Gastroesophageal sphincter (tissue), 3 donors: ENCODE results near the gene TMTC2.

Source experiments
- POLR2A ChIP-seq, 2 donors: fragments of 450-650 bp; IDR thresholded peaks; one replicate each; pipeline ENCODE4 v1.6.1; 2017; ENCODE audit warnings: antibody characterized with exemption in 2 of 2, mild to moderate bottlenecking in 2 of 2, moderate library complexity in 1 of 2
- TF ChIP-seq, protein P1 (sequence below), 4 experiments: fragments of 200-600 bp in 2 of 4; fragments of 450-650 bp in 2 of 4; sonication (generic) in 1 of 4; IDR thresholded peaks; one replicate each; pipeline ENCODE4 v1.5.1; 2017 to 2019; ENCODE audit warnings: antibody characterized with exemption in 4 of 4, mild to moderate bottlenecking in 2 of 4, moderate library complexity in 2 of 4

DNA sequence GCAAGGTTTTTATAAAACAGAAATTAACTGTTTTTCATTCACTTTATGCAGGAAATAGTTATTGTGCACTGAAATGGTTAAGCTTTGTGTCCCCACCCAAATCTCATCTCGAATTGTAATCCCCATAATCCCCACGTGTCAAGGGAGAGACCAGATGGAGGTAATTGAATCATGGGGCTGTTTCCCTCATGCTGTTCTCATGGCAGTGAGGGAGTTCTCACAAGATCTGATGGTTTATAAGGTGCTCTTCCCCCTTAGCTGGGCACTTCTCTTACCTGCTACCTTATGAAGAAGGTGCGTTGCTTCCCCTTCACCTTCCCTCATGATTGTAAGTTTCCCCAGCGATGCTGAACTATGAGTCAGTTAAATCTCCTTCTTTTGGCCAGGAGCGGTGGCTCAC lies 123.9 kb downstream of the TMTC2 start:
- TF ChIP-seq POLR2A (IDR thresholded peaks at IDR 0.05): no peak
- TF ChIP-seq, protein P1, sequence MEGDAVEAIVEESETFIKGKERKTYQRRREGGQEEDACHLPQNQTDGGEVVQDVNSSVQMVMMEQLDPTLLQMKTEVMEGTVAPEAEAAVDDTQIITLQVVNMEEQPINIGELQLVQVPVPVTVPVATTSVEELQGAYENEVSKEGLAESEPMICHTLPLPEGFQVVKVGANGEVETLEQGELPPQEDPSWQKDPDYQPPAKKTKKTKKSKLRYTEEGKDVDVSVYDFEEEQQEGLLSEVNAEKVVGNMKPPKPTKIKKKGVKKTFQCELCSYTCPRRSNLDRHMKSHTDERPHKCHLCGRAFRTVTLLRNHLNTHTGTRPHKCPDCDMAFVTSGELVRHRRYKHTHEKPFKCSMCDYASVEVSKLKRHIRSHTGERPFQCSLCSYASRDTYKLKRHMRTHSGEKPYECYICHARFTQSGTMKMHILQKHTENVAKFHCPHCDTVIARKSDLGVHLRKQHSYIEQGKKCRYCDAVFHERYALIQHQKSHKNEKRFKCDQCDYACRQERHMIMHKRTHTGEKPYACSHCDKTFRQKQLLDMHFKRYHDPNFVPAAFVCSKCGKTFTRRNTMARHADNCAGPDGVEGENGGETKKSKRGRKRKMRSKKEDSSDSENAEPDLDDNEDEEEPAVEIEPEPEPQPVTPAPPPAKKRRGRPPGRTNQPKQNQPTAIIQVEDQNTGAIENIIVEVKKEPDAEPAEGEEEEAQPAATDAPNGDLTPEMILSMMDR (IDR thresholded peaks at IDR 0.05): no peak
